ENCODE results near the gene RETREG3. TPM values are rescaled to one million over a fixed set of nuclear protein-coding genes. Genes with fewer than 3 reads are reported as not detected.

The RETREG3 gene
- polyA plus RNA-seq, 2 of the 4 experiments (the other 2 are of a cell fraction) = 24.2 to 28.3 TPM

GRCh38 chr17:42563143-42563509 is 46.0 kb downstream of the RETREG3 start (continued):
- TF ChIP-seq TFCP2L1 (CRISPR knock-in tag; IDR thresholded peaks at IDR 0.05) = no peak

GRCh38 chr17:42562388-42563142 is 46.6 kb downstream of the RETREG3 start:
- WGBS (ENCODE audit: missing lambda C conversion rate) = 6% methylated on average over 42 of the region's 48 CpGs
- TF ChIP-seq PHF8 (IDR thresholded peaks at IDR 0.05; ENCODE audit: borderline replicate concordance, low read depth) = peak; percentile 27; the same call in 1 of the 2 replicates
- peak; percentile 14; the same call in 1 of the 2 replicates for TF ChIP-seq E2F6 (IDR thresholded peaks at IDR 0.05; ENCODE audit: borderline replicate concordance, low read depth)
- 0 out of 2 replicates have a peak, but pooled peaks have one; percentile 20 for TF ChIP-seq TP53 (CRISPR knock-in tag; IDR thresholded peaks at IDR 0.05)
- TF ChIP-seq MAFK (IDR thresholded peaks at IDR 0.05; ENCODE audit: partially characterized antibody) = no peak
- TF ChIP-seq MYC (IDR thresholded peaks at IDR 0.05; ENCODE audit: borderline replicate concordance, low read length) = 0 out of 2 replicates have a peak, but pooled peaks have one; percentile 21
- TF ChIP-seq RNF2 (IDR thresholded peaks at IDR 0.05; ENCODE audit: borderline replicate concordance, low read depth) = no peak
- TF ChIP-seq KDM5A (IDR thresholded peaks at IDR 0.05) = peak; percentile 59; the same call in 1 of the 2 replicates
- peak overlapping the region; percentile 91 for H3K4me3 ChIP-seq
- H3K4me1 ChIP-seq = peaks cover 27% of the 10 kb centered on the region
- DNase-seq (ENCODE audit: low read depth in 1 of 2, low spot score in 1 of 2) (peak in 1 of 2 experiments; percentile 66), FAIRE-seq (no peak), ATAC-seq (peak; percentile 19 to 39; a peak in 4 of 6 replicates)
- H3K4me2 ChIP-seq = peak overlapping the region; percentile 86
- ChIA-PET POLR2A (interaction anchor here (1.3 kb wide), 1 partner anchor 15 kb away, joined by 3 read pairs; no protein-coding TSS in a partner anchor), CTCF (interaction anchor here (0.9 to 9.3 kb wide), 4 partner anchors 9 to 177 kb away, joined by 3 to 120 read pairs (median 5); partner anchors contain the start of gene PSMC3IP)
- no peaks in the 10 kb centered on the region for H3K9me3 ChIP-seq
- peak overlapping the region; percentile 91 to 97 for H3K27ac ChIP-seq

GRCh38 chr17:42561897-42562387 is 47.2 kb downstream of the RETREG3 start, which contains the start of gene COASY:
TSS of gene COASY (plus strand) at chr17:42562148. CDS start at chr17:42562623, 475 bp downstream.
- Histone ChIP-seq H3K27ac (peak within 1 kb of the TSS; percentile 91 to 97), H3K4me3 (peak within 1 kb of the TSS; percentile 91), H3K4me1 (peaks cover 27% of the 10 kb centered on the region), H3K9me3 (no peaks in the 10 kb centered on the region), H3K4me2 (peak within 1 kb of the TSS; percentile 86)
- 0% methylated on average over 26 of the region's 26 CpGs for WGBS (ENCODE audit: missing lambda C conversion rate)
- ATAC-seq (peak; percentile 65 to 85), DNase-seq (ENCODE audit: low read depth in 1 of 2, low spot score in 1 of 2) (peak; percentile 99 to 100), FAIRE-seq (peak; percentile 92)
- ChIA-PET CTCF (interaction anchor here (9.3 kb wide), 1 partner anchor 17 kb away, joined by 120 read pairs; the partner anchor contains the start of gene PSMC3IP), POLR2A (interaction anchor here (1.3 kb wide), 1 partner anchor 14 kb away, joined by 3 read pairs; no protein-coding TSS in a partner anchor)
- TF ChIP-seq RNF2 (IDR thresholded peaks at IDR 0.05; ENCODE audit: borderline replicate concordance, low read depth) (no peak), TP53 (CRISPR knock-in tag; IDR thresholded peaks at IDR 0.05) (no peak), CHD4 (IDR thresholded peaks at IDR 0.05; ENCODE audit: borderline replicate concordance) (0 out of 2 replicates have a peak, but pooled peaks have one; percentile 75), TFCP2L1 (CRISPR knock-in tag; IDR thresholded peaks at IDR 0.05) (no peak), ZSCAN20 (CRISPR knock-in tag; IDR thresholded peaks at IDR 0.05) (no peak), EP300 (IDR thresholded peaks at IDR 0.05) (no peak), ATOH8 (CRISPR knock-in tag; IDR thresholded peaks at IDR 0.05; ENCODE audit: low read depth) (no peak), FOXS1 (CRISPR knock-in tag; IDR thresholded peaks at IDR 0.05) (no peak), HEYL (CRISPR knock-in tag; IDR thresholded peaks at IDR 0.05) (no peak), NPAS2 (CRISPR knock-in tag; IDR thresholded peaks at IDR 0.05; ENCODE audit: borderline replicate concordance) (no peak), ZNF302 (CRISPR knock-in tag; IDR thresholded peaks at IDR 0.05) (no peak), HMGXB4 (CRISPR knock-in tag; IDR thresholded peaks at IDR 0.05; ENCODE audit: borderline replicate concordance) (no peak), CHD2 (IDR thresholded peaks at IDR 0.05; ENCODE audit: low read length, partially characterized antibody) (peak; percentile 100), E2F6 (IDR thresholded peaks at IDR 0.05; ENCODE audit: borderline replicate concordance, low read depth) (0 out of 2 replicates have a peak, but pooled peaks have one; percentile 71), POLR2A (IDR thresholded peaks at IDR 0.05; ENCODE audit: low read length) (peak; percentile 54), MYC (IDR thresholded peaks at IDR 0.05; ENCODE audit: borderline replicate concordance, low read length) (no peak), BCL3 (IDR thresholded peaks at IDR 0.05) (peak; percentile 64; the same call in 1 of the 3 replicates), HDAC2 (IDR thresholded peaks at IDR 0.05) (no peak), HOXA7 (CRISPR knock-in tag; IDR thresholded peaks at IDR 0.05) (no peak), CBX2 (IDR thresholded peaks at IDR 0.05; ENCODE audit: borderline replicate concordance, low read depth) (no peak)
